Measurements from ENCODE around the gene ITGA5. TPM values are rescaled to one million over a fixed set of nuclear protein-coding genes. Genes with fewer than 3 reads are reported as not detected.

ITGA5 gene
- total RNA-seq, 1 donor from 2014 or later, result 688 TPM

GRCh38 chr12:54370171-54370730 is 48.8 kb downstream of the ITGA5 start:
- peak; percentile 94 for TF ChIP-seq CTCF (IDR thresholded peaks at IDR 0.05; ENCODE audit: unreplicated experiment)
- H3K27ac Mint-ChIP-seq (ENCODE audit: unreplicated experiment), result no peak overlapping the region
- peaks cover 6% of the 10 kb centered on the region for H3K36me3 Mint-ChIP-seq (ENCODE audit: low read depth, unreplicated experiment)
- DNase-seq (ENCODE audit: low spot score), result peak; percentile 92
- H3K27me3 Mint-ChIP-seq (ENCODE audit: unreplicated experiment), result peaks cover 12% of the 10 kb centered on the region
- H3K9me3 Mint-ChIP-seq (ENCODE audit: unreplicated experiment), result no peaks in the 10 kb centered on the region
- H3K4me3 Mint-ChIP-seq (ENCODE audit: unreplicated experiment), result no peak overlapping the region
- H3K4me1 Mint-ChIP-seq (ENCODE audit: unreplicated experiment), result peaks cover 50% of the 10 kb centered on the region

DNA sequence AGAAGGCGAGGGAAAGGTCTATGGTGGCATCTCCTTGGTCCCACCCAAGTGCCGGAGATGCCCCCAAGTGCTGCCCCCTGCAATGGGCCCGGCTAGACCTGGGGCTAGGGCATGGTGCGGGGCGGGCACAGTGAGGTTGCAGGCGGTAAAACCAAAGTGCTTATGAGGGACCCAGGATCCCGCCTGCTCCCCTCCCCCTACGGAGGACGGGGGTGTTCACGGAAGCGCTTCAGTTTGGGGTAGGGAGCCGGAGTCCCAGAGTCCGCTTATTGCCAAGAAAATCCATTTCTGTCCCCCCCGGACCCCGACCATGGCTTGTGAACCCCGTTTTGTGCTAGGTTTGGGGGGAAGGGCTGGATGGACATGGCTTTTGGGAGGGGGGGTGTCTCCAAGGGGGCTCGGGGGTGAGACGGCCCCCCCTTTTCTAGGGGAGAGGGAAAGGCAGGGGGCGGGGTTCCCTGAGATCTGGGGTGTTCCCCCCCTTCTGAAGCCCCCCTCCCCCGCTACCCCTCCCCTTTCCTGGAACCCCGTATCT is 49.4 kb downstream of the ITGA5 start:
- H3K9me3 Mint-ChIP-seq (ENCODE audit: unreplicated experiment), result no peaks in the 10 kb centered on the region
- no peak overlapping the region for H3K4me3 Mint-ChIP-seq (ENCODE audit: unreplicated experiment)
- peak overlapping the region; percentile 81 for H3K27ac Mint-ChIP-seq (ENCODE audit: unreplicated experiment)
- no peak for TF ChIP-seq CTCF (IDR thresholded peaks at IDR 0.05; ENCODE audit: unreplicated experiment)
- H3K4me1 Mint-ChIP-seq (ENCODE audit: unreplicated experiment), result peaks cover 52% of the 10 kb centered on the region
- no peak for DNase-seq (ENCODE audit: low spot score)
- H3K36me3 Mint-ChIP-seq (ENCODE audit: low read depth, unreplicated experiment), result peaks cover 6% of the 10 kb centered on the region
- peaks cover 12% of the 10 kb centered on the region for H3K27me3 Mint-ChIP-seq (ENCODE audit: unreplicated experiment)

- Mint-ChIP-seq H3K27me3 (ENCODE audit: unreplicated experiment) (peaks cover 12% of the 10 kb centered on the region), H3K4me3 (ENCODE audit: unreplicated experiment) (peak overlapping the region; percentile 76), H3K4me1 (ENCODE audit: unreplicated experiment) (peaks cover 59% of the 10 kb centered on the region), H3K27ac (ENCODE audit: unreplicated experiment) (peak overlapping the region; percentile 81), H3K36me3 (ENCODE audit: low read depth, unreplicated experiment) (peaks cover 6% of the 10 kb centered on the region), H3K9me3 (ENCODE audit: unreplicated experiment) (no peaks in the 10 kb centered on the region)
- DNase-seq (ENCODE audit: low spot score), result peak; percentile 93
- TF ChIP-seq CTCF (IDR thresholded peaks at IDR 0.05; ENCODE audit: unreplicated experiment), result peak; percentile 71
Measured at GRCh38 chr12:54368709-54369596, 50.1 kb downstream of the ITGA5 start.

GRCh38 chr12:54368025-54368708 is 50.9 kb downstream of the ITGA5 start:
- TF ChIP-seq CTCF (IDR thresholded peaks at IDR 0.05; ENCODE audit: unreplicated experiment), result no peak
- Mint-ChIP-seq H3K27ac (ENCODE audit: unreplicated experiment) (peak overlapping the region; percentile 68), H3K27me3 (ENCODE audit: unreplicated experiment) (peaks cover 12% of the 10 kb centered on the region), H3K36me3 (ENCODE audit: low read depth, unreplicated experiment) (peaks cover 3% of the 10 kb centered on the region), H3K9me3 (ENCODE audit: unreplicated experiment) (no peaks in the 10 kb centered on the region), H3K4me3 (ENCODE audit: unreplicated experiment) (no peak overlapping the region), H3K4me1 (ENCODE audit: unreplicated experiment) (peaks cover 54% of the 10 kb centered on the region)
- no peak for DNase-seq (ENCODE audit: low spot score)

All from endothelial cell (in vitro differentiated cells).